SJSA1 (cell line): Measurements from ENCODE around the gene ABHD6. TPM values are rescaled to one million over a fixed set of nuclear protein-coding genes. Genes with fewer than 3 reads are reported as not detected.
A peak's percentile ranks its signal among the peaks of the same experiment; 100 is the strongest.
"Not testable (repeated sequence)": the region's sequence is repeated elsewhere in the genome, so short reads cannot be mapped to it uniquely, and the experiment has no call there.

ENCODE experiments used
- DNase-seq, 2 experiments: peaks; one replicate each; pipeline ENCODE4 v3.0.0-alpha.2; 2015 to 2020; ENCODE audit warnings: low spot score in 2 of 2, low read depth in 1 of 2
- H3K27ac ChIP-seq: fragments of 250-450 bp; sonication (Bioruptor Pico); 2 replicates; pipeline ENCODE4 v1.5.1; 2020; ENCODE audit warnings: mild to moderate bottlenecking, moderate library complexity
- H3K27me3 ChIP-seq: fragments of 250-450 bp; sonication (Bioruptor Pico); replicated peaks from 2 replicates; pipeline ENCODE4 v1.5.1; 2020; ENCODE audit warnings: mild to moderate bottlenecking, moderate library complexity
- H3K36me3 ChIP-seq: fragments of 250-450 bp; sonication (Bioruptor Pico); 2 replicates; pipeline ENCODE4 v1.5.1; 2020; ENCODE audit warnings: mild to moderate bottlenecking
- H3K4me1 ChIP-seq: fragments of 250-450 bp; sonication (Bioruptor Pico); replicated peaks from 2 replicates; pipeline ENCODE4 v1.6.1; 2021; ENCODE audit warnings: mild to moderate bottlenecking
- H3K4me3 ChIP-seq: fragments of 250-450 bp; sonication (Bioruptor Pico); 2 replicates; pipeline ENCODE4 v1.5.1; 2020; ENCODE audit warnings: mild to moderate bottlenecking
- H3K9me3 ChIP-seq: fragments of 250-450 bp; sonication (Bioruptor Pico); replicated peaks from 2 replicates; pipeline ENCODE4 v1.5.1; 2020; ENCODE audit warnings: mild to moderate bottlenecking
- total RNA-seq: library from RNA; depleted of rRNA; stranded (reverse); fragments of >200 nt; shearing (Covaris generic); gene quantifications from 2 replicates; pipeline ENCODE4 v1.2.3, GENCODE V29; 2014

Gene ABHD6
- total RNA-seq, 1 experiment from 2014 or later: 6.8 TPM

- no peaks in the 10 kb centered on the region for H3K27me3 ChIP-seq
- no peak overlapping the region for H3K27ac ChIP-seq
- H3K9me3 ChIP-seq: no peaks in the 10 kb centered on the region
- peaks cover 6% of the 10 kb centered on the region for H3K36me3 ChIP-seq
- no peak overlapping the region for H3K4me3 ChIP-seq
- DNase-seq: no peak
- peaks cover 8% of the 10 kb centered on the region; the same call in 1 of the 2 replicates for H3K4me1 ChIP-seq
Observed at GRCh38 chr3:58242340-58242739, 4.7 kb downstream of the ABHD6 start.

GRCh38 chr3:58242860-58243259 lies 5.3 kb downstream of the ABHD6 start:
- DNase-seq, H3K36me3 ChIP-seq, H3K4me1 ChIP-seq, H3K27me3 ChIP-seq, H3K27ac ChIP-seq, H3K4me3 ChIP-seq, H3K9me3 ChIP-seq: not testable (repeated sequence)

- Histone ChIP-seq H3K4me1 (no peaks in the 10 kb centered on the region), H3K36me3 (no peaks in the 10 kb centered on the region), H3K27me3 (no peaks in the 10 kb centered on the region), H3K27ac (no peak overlapping the region), H3K9me3 (no peaks in the 10 kb centered on the region), H3K4me3 (no peak overlapping the region)
- no peak for DNase-seq
Observed at GRCh38 chr3:58243976-58244585, 6.5 kb downstream of the ABHD6 start.

GRCh38 chr3:58246148-58247047 lies 8.8 kb downstream of the ABHD6 start:
- no peaks in the 10 kb centered on the region for H3K27me3 ChIP-seq
- H3K4me1 ChIP-seq: no peaks in the 10 kb centered on the region
- H3K4me3 ChIP-seq: no peak overlapping the region
- no peaks in the 10 kb centered on the region for H3K36me3 ChIP-seq
- DNase-seq: no peak
- no peaks in the 10 kb centered on the region for H3K9me3 ChIP-seq
- H3K27ac ChIP-seq: no peak overlapping the region

GRCh38 chr3:58249358-58250092 lies 11.9 kb downstream of the ABHD6 start:
- Histone ChIP-seq H3K36me3 (no peaks in the 10 kb centered on the region), H3K4me3 (no peak overlapping the region), H3K27ac (no peak overlapping the region), H3K9me3 (no peaks in the 10 kb centered on the region), H3K27me3 (no peaks in the 10 kb centered on the region), H3K4me1 (no peaks in the 10 kb centered on the region)
- DNase-seq: no peak

- Histone ChIP-seq H3K4me1 (no peaks in the 10 kb centered on the region), H3K27me3 (no peaks in the 10 kb centered on the region), H3K9me3 (no peaks in the 10 kb centered on the region), H3K27ac (no peak overlapping the region), H3K4me3 (no peak overlapping the region), H3K36me3 (no peaks in the 10 kb centered on the region)
- no peak for DNase-seq
Observed at GRCh38 chr3:58250093-58250707, 12.6 kb downstream of the ABHD6 start.

GRCh38 chr3:58251631-58252035 lies 14.0 kb downstream of the ABHD6 start:
- Histone ChIP-seq H3K36me3 (no peaks in the 10 kb centered on the region), H3K9me3 (no peaks in the 10 kb centered on the region), H3K27me3 (no peaks in the 10 kb centered on the region), H3K27ac (no peak overlapping the region), H3K4me1 (no peaks in the 10 kb centered on the region), H3K4me3 (no peak overlapping the region)
- no peak for DNase-seq

GRCh38 chr3:58254144-58254543 lies 16.6 kb downstream of the ABHD6 start:
- H3K9me3 ChIP-seq: no peaks in the 10 kb centered on the region
- H3K4me3 ChIP-seq: no peak overlapping the region
- H3K27me3 ChIP-seq: no peaks in the 10 kb centered on the region
- no peaks in the 10 kb centered on the region for H3K4me1 ChIP-seq
- H3K27ac ChIP-seq: no peak overlapping the region
- no peak for DNase-seq
- no peaks in the 10 kb centered on the region for H3K36me3 ChIP-seq

GRCh38 chr3:58256061-58256460 lies 18.5 kb downstream of the ABHD6 start:
- H3K36me3 ChIP-seq: no peaks in the 10 kb centered on the region
- no peak for DNase-seq
- H3K27ac ChIP-seq: no peak overlapping the region
- no peaks in the 10 kb centered on the region for H3K27me3 ChIP-seq
- H3K9me3 ChIP-seq: no peaks in the 10 kb centered on the region
- H3K4me1 ChIP-seq: peaks cover 13% of the 10 kb centered on the region
- no peak overlapping the region for H3K4me3 ChIP-seq

- Histone ChIP-seq H3K9me3 (no peaks in the 10 kb centered on the region), H3K36me3 (no peaks in the 10 kb centered on the region), H3K4me3 (no peak overlapping the region), H3K27ac (no peak overlapping the region), H3K4me1 (peaks cover 13% of the 10 kb centered on the region), H3K27me3 (no peaks in the 10 kb centered on the region)
- DNase-seq: no peak
Observed at GRCh38 chr3:58256511-58256910, 18.9 kb downstream of the ABHD6 start.

GRCh38 chr3:58258392-58259055 lies 20.9 kb downstream of the ABHD6 start:
- H3K4me3 ChIP-seq: no peak overlapping the region
- DNase-seq: no peak
- H3K9me3 ChIP-seq: no peaks in the 10 kb centered on the region
- H3K4me1 ChIP-seq: peaks cover 13% of the 10 kb centered on the region
- H3K27me3 ChIP-seq: no peaks in the 10 kb centered on the region
- H3K36me3 ChIP-seq: no peaks in the 10 kb centered on the region
- no peak overlapping the region for H3K27ac ChIP-seq

GRCh38 chr3:58260261-58260731 lies 22.7 kb downstream of the ABHD6 start:
- peak; percentile 39 to 51 for DNase-seq
- H3K9me3 ChIP-seq: no peaks in the 10 kb centered on the region
- peaks cover 13% of the 10 kb centered on the region for H3K4me1 ChIP-seq
- no peak overlapping the region for H3K4me3 ChIP-seq
- H3K36me3 ChIP-seq: no peaks in the 10 kb centered on the region
- no peaks in the 10 kb centered on the region for H3K27me3 ChIP-seq
- no peak overlapping the region for H3K27ac ChIP-seq

GRCh38 chr3:58260733-58261132 lies 23.1 kb downstream of the ABHD6 start:
- Histone ChIP-seq H3K36me3 (no peaks in the 10 kb centered on the region), H3K27ac (no peak overlapping the region), H3K9me3 (no peaks in the 10 kb centered on the region), H3K4me1 (peaks cover 13% of the 10 kb centered on the region), H3K27me3 (no peaks in the 10 kb centered on the region), H3K4me3 (no peak overlapping the region)
- no peak for DNase-seq
